A549 (cell line): ENCODE measurements around the gene BICDL1.

Experiments used
- CBX8 ChIP-seq: fragments of 200-600 bp; sonication (generic); IDR thresholded peaks from 2 replicates; pipeline ENCODE4 v1.6.1; 2016
- CHD2 ChIP-seq: fragments of 150-350 bp; IDR thresholded peaks from 2 replicates; pipeline ENCODE4 v1.6.1; 2014; ENCODE audit warnings: low read length; ENCODE audit not compliant: partially characterized antibody
- CHD4 ChIP-seq: fragments of 200-600 bp; sonication (generic); IDR thresholded peaks from 2 replicates; pipeline ENCODE4 v1.6.1; 2016; ENCODE audit warnings: antibody characterized with exemption, mild to moderate bottlenecking, borderline replicate concordance
- CTCF ChIP-seq: fragments of >200 bp; sonication (Bioruptor Twin); formaldehyde crosslinking; IDR thresholded peaks from 3 replicates; pipeline ENCODE4 v1.5.1; 2016
- ESRRA ChIP-seq: fragments of 150-350 bp; IDR thresholded peaks from 2 replicates; pipeline ENCODE4 v1.6.1; 2014; ENCODE audit warnings: mild to moderate bottlenecking, low read length, borderline replicate concordance
- HMGXB4 ChIP-seq: fragments of 250-450 bp; sonication (Bioruptor Pico); IDR thresholded peaks from 2 replicates; pipeline ENCODE4 v1.5.0; 2021; ENCODE audit warnings: mild to moderate bottlenecking, moderate library complexity, borderline replicate concordance
- KDM1A ChIP-seq: fragments of 200-600 bp; sonication (generic); IDR thresholded peaks from 2 replicates; pipeline ENCODE4 v1.6.1; 2016; ENCODE audit warnings: low read depth, mild to moderate bottlenecking
- POLR2A ChIP-seq: IDR thresholded peaks from 2 replicates; pipeline ENCODE4 v1.6.1; 2012; ENCODE audit warnings: mild to moderate bottlenecking, low read length
- RFX5 ChIP-seq: fragments of 450-650 bp; IDR thresholded peaks from 2 replicates; pipeline ENCODE4 v1.7.1; 2014; ENCODE audit warnings: antibody characterized with exemption, mild to moderate bottlenecking, moderate library complexity
- USF2 ChIP-seq: fragments of 450-650 bp; IDR thresholded peaks from 2 replicates; pipeline ENCODE4 v1.6.1; 2014; ENCODE audit warnings: antibody characterized with exemption
- ZC3H11A ChIP-seq: fragments of 450-650 bp; IDR thresholded peaks from 2 replicates; pipeline ENCODE4 v1.6.1; 2014; ENCODE audit warnings: antibody characterized with exemption, mild to moderate bottlenecking

- TF ChIP-seq CTCF (no peak), CBX8 (no peak), KDM1A (no peak), ZC3H11A (no peak), ESRRA (no peak), RFX5 (no peak), POLR2A (no peak), CHD4 (no peak), CHD2 (no peak), HMGXB4 (CRISPR knock-in tag) (no peak), USF2 (no peak)
Observed at GRCh38 chr12:120048263-120048662, 59.2 kb downstream of the BICDL1 start.
